SIG-M5 treated with dmso at 0.1 percent for 504 hours (cell line): Measurements from ENCODE around the gene GALNT7.

Source experiments
- DNase-seq: peaks from one replicate; lab custom pipeline; 2025; ENCODE audit not compliant: unreplicated experiment; lab: John Stamatoyannopoulos, UW

Gene GALNT7

DNA sequence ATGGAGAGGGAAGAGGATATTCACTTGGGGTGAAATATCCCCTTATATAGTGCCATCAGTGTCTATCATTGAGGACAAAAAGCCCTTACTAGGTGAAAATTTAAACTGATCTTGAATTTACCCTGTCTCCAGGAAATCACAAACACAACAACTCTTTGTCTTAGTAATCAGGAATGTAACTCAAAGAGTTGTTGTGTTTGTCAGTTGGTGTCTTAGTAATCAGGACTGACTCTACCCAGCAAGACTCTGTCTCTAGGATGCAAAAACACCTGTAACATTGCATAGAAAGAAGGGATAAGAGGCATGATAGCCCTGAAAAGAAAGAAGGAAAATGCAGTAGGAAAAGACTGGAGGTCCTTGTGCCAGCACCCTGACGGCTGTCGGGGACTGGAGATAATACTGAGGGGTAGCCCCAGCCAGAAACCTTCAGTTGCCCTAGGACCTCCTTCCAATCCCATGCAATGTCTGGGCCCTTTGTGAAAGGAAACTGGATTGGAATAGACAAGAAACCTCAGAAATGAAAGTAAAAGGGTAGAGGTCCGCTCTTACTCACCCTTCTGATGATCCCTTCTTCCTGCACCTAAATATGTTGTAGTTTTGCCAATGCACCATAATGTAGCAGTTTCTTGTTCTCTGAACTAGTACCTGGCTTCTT, 120.2 kb downstream of the GALNT7 start:
- no peak for DNase-seq

DNA sequence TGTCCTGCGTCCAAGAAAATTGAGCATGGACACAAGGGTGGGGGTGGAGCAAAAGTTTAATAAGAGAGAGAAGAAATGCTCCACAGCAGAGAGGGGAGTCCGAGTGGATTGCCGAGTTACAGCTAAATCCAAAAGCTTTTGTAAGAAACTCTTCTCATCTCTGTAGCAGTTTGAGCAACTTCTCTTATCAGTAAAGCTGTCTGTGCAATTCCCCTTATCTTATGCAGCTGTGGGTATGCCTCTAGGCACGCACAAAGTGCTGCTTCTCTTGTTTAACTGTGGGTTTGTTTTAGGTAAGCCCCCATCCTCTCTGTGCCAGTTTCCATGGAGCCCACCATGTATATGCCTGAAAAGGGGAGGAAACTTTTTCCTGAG, 120.7 kb downstream of the GALNT7 start:
- DNase-seq: no peak

DNA sequence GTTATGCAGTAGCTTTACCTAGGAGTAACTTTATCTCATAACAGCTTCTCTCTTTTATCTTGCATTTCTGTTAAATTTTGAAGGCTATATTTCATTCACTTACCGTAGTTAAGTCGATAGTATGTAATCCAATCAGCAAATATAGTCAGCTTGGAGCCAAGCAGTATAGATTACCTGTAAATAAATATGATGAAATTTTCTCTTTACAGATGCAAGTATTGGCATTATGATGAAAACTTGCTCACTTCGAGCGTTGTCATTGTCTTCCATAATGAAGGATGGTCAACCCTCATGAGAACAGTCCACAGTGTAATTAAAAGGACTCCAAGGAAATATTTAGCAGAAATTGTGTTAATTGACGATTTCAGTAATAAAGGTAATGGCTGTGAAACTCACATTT, 123.3 kb downstream of the GALNT7 start:
- no peak for DNase-seq

DNA sequence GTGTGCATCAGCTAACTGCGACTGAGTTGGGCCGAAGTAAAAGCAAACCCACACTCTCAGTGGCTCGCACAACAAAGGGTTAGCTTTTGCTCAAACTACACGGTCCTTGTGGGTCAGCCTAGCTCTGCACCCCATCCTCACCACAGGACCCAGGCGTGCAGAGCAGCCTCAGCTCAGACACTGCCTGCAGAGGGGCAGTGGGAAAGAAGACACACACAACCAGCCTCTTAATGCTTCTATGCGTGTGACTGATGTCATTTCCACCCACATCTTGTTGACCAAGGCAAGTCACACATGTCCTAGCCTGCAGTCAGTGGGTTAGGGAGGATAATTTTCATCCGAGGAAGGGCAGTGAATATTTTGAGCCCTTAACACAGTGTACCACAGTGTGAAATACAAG, 125.1 kb downstream of the GALNT7 start:
- DNase-seq: no peak

GRCh38 chr4:173294444-173294843, 125.8 kb downstream of the GALNT7 start:
- no peak for DNase-seq

- peak; percentile 20 for DNase-seq
Observed at GRCh38 chr4:173301518-173302201, 133.0 kb downstream of the GALNT7 start.

- no peak for DNase-seq
Observed at GRCh38 chr4:173307778-173308177, 139.2 kb downstream of the GALNT7 start.

DNA sequence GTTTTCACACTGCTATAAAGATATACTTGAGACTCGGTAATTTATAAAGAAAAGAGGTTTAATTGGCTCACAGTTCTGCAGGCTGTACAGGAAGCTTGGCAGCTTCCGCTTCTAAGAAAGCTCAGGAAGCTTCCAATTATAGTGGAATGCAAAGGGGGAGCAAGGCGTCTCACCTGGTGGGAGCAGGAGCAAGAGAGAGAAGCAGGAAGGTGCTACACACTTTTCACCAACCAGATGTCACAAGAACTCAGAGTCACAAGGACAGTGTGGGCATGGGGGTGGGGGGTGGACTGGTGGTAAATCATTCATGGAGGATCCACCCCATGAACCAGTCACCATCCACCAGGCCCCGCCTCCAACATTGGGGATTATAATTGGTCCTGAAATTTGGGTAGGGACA, 142.8 kb downstream of the GALNT7 start:
- no peak for DNase-seq

DNA sequence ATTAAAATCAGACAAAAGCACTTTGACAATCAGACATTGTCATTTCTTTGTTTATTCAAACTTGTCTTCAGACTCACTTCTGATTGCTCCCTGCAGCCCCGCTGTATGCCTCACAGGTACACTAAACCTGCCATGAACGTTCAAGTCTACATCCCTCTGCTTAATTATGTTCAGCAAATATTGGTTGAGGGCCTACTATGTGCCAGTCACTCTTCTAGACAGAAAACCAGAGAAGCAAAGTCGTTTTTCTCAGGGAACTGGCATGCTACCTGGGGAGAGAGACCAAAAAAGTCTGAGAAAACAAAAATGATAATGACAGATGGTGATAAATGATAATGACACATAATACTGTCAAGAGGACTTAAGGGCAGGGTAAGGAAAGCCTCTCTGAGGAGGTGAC, 146.1 kb downstream of the GALNT7 start:
- no peak for DNase-seq

DNA sequence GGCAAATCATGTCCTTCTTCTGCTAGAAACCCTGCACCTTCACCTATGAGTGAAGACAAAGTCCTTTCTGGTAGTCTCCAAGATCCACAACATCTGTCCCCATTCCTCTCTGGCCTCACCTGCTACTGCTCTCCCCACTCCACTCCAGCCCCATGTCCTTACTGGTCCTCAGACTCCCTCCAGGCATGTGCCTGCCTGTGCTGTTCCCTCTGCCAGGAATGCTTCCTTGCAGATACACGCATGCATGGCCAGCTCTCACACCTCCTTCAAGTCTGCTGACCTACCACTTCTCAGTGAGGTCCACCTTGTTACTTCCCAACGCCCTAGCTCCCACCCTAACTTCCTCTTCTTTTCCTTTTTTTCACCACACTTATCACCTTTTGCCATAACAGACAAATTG, 147.4 kb downstream of the GALNT7 start:
- DNase-seq: no peak

DNA sequence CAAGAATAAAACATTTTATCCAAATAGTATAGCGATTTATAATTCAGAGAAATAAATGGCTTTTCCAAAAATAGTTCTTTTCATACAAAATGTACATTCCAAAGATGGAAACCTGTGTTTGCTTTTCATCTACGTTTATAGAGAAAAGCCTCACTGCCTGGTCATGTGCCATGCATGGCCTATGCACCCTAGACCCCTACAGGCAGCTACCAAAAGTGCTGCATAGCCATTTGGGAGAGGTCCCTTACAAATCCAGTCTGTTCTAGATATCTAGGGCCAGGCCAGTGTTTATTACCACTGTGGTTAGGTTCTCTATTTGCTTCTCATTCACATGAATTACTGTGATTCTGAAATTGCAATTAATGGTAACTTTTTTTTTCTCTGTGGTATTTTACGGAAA, 148.4 kb downstream of the GALNT7 start:
- peak; percentile 11 for DNase-seq

DNA sequence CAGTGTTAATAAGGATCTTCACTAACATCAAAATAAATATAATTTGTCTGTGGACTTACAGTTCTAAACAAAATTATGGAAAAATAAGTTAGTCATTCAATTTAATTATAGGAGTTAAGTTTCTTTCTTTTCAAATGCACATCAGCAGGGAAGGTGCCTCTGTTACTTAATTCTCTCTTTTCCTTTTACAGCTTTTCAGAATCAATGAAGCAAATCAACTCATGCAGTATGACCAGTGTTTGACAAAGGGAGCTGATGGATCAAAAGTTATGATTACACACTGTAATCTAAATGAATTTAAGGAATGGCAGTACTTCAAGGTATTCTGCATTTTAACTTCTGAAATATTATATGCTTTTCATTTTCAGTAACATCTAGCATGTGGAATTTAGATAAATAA, 149.6 kb downstream of the GALNT7 start:
- DNase-seq: no peak

DNA sequence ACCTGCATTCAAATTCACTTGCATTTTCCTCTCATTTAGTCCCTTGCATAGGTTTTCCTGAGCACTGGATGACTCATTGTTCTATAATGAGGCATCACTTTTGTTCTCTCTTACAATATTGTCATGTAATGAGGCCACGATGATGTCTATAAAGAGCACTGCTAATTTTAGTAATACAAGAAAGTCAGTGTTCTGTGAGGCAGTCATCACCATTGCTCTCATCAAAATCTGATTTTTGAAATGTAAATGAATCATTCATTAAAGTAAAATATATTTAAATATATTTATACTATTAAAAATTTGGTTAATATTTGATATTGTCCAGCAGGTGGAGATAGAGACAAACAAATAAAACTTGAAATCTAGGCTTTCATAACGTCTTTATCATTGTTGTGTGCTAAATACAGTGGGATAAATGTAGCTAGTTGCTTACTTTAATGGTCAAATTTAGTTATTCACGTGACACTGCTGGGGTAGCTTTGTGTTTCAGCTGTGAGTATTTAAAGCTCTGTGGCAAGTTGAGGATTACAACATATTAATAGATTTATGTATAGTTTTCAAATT, 150.1 kb downstream of the GALNT7 start:
- peak; percentile 43 for DNase-seq

GRCh38 chr4:173319696-173320095, 151.1 kb downstream of the GALNT7 start:
- DNase-seq: peak; percentile 79

GRCh38 chr4:173325007-173325736, 156.6 kb downstream of the GALNT7 start:
- no peak for DNase-seq

DNA sequence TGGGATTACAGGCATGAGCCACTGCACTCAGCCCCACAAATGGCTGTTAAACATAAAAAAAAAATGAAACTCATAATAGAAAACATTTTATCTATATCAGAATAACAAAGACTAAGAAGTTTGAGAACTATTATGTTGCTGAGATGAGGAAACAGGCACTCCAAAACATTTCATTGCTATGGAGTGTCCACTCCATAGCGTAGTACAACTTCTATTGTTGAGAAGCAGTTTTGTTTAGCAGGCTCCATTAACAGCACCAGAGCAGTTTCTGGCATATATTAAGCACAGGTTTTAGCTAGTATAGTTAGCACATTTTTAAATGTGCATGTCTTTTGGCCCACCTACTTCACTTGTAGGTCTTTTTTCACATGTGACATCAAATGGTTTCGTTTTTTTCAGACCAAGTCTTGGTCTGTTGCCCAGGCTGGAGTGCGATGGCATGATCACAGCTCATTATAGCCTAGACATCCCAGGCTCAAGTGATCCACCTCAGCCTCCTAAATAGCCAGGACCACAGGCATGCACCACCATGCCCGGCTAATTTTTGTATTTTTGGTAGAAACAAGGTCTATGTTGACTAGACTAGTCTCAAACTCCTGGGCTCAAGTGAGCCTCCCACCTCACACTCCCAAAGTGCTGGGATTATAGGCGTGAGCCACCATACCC, 159.8 kb downstream of the GALNT7 start:
- DNase-seq: no peak

DNA sequence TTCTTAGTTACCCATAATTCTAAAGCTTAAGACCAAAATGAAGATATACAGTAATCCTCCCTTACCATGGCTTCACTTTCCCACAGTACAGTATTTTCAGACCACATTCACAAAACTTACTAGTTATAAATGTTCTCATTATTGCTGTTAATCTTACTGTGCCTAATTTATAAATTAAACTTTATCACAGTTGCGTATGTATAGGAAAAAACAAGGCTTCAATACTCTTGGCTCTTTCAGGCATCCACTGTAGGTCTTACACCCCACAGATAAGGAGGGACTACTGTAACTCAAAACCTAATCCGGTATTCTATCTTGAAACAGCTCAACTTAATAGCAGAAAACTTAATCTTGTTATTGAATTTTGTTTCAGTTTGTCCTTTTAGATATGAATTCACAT, 162.0 kb downstream of the GALNT7 start:
- no peak for DNase-seq

GRCh38 chr4:173332021-173332487, 163.4 kb downstream of the GALNT7 start:
- peak; percentile 71 for DNase-seq

- peak; percentile 38 for DNase-seq
Observed at GRCh38 chr4:173332963-173333657, 164.5 kb downstream of the GALNT7 start.

DNA sequence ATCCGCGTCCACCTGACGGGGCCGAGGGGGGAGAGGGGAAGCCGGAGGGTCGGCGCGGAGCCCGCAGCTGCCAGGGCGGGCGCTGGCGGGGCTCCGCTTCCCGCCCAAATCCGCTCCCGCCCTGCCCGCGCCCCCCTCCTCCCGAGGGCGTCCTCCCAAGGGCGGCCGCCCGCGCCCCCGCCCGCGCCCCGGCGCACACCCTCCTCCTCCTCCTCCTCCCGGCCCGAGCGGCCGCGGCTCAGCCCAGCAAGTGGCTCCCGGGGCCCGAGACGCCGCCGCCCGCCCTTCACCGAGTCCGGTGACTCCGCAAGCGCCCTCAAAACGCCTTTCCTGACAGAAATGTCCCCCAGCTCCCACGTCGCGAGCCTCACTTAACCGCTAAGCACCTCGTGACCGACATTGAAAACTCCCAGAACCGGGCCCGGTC, 165.1 kb downstream of the GALNT7 start:
- peak; percentile 29 for DNase-seq
